Measurements from ENCODE around the gene KANSL1. TPM values are rescaled to one million over a fixed set of nuclear protein-coding genes. Genes with fewer than 3 reads are reported as not detected.

The KANSL1 gene
- total and polyA plus RNA-seq, 2 donors (not counting 1 experiment from before 2014, with no cell fraction given): 8.4 to 78.6 TPM

DNA sequence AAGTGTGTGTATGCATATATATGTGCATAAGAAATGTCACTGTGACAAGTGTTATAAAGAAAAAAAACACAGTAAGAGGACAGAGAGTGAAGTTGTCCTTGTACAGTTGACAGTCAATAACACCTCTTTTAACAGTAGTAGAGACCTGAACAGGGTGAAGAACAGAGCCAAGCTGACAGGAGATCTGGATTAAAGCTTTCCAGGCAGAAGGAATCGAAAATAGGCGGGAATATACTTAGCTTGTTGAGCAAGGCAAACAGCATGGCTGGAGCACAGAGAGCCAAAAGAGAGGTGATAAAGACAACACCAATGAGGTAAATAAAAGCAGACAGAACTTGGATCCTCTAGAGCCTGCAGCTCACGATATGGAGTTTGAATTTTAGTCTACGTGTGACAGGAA lies 64.8 kb downstream of the KANSL1 start:
- DNase-seq (ENCODE audit: low read depth in 2 of 2): no peak
- no peaks in the 10 kb centered on the region for H3K27me3 ChIP-seq (ENCODE audit: control insufficient read depth, insufficient read depth, low read length)
- H2AFZ ChIP-seq (ENCODE audit: low read length): no peak overlapping the region
- TF ChIP-seq, protein P1, sequence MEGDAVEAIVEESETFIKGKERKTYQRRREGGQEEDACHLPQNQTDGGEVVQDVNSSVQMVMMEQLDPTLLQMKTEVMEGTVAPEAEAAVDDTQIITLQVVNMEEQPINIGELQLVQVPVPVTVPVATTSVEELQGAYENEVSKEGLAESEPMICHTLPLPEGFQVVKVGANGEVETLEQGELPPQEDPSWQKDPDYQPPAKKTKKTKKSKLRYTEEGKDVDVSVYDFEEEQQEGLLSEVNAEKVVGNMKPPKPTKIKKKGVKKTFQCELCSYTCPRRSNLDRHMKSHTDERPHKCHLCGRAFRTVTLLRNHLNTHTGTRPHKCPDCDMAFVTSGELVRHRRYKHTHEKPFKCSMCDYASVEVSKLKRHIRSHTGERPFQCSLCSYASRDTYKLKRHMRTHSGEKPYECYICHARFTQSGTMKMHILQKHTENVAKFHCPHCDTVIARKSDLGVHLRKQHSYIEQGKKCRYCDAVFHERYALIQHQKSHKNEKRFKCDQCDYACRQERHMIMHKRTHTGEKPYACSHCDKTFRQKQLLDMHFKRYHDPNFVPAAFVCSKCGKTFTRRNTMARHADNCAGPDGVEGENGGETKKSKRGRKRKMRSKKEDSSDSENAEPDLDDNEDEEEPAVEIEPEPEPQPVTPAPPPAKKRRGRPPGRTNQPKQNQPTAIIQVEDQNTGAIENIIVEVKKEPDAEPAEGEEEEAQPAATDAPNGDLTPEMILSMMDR (conservative IDR thresholded peaks at IDR 0.05 in 1 of 2, IDR thresholded peaks at IDR 0.05 in 1 of 2; ENCODE audit: low read depth in 1 of 2, low read length in 2 of 2): no peak
- TF ChIP-seq EZH2 (IDR thresholded peaks at IDR 0.05; ENCODE audit: low read length, missing control alignments): no peak
- H3K9me3 ChIP-seq (ENCODE audit: control insufficient read depth, insufficient read depth, low read depth, low read length): no peaks in the 10 kb centered on the region
- H3K27ac ChIP-seq (ENCODE audit: insufficient read depth, low read length): no peak overlapping the region
- no peak overlapping the region for H3K4me2 ChIP-seq (ENCODE audit: extremely low read depth, insufficient read depth, low read length)
- no peaks in the 10 kb centered on the region for H3K36me3 ChIP-seq (ENCODE audit: control insufficient read depth, insufficient read depth, low read length)
- no peaks in the 10 kb centered on the region for H3K4me1 ChIP-seq (ENCODE audit: control insufficient read depth, extremely low read depth, insufficient read depth, low read length)
- peaks cover 94% of the 10 kb centered on the region for H3K79me2 ChIP-seq (ENCODE audit: control insufficient read depth, insufficient read depth, low read length)
- H3K4me3 ChIP-seq (replicated peaks in 1 of 4; ENCODE audit: control extremely low read depth in 1 of 4, insufficient read depth in 1 of 4, low read depth in 3 of 4, low read length in 4 of 4): no peak overlapping the region
- peaks cover 2% of the 10 kb centered on the region for H4K20me1 ChIP-seq (ENCODE audit: control insufficient read depth, extremely low read depth, insufficient read depth, low read length)
- H3K9ac ChIP-seq (ENCODE audit: insufficient read depth, low read length): no peak overlapping the region

DNA sequence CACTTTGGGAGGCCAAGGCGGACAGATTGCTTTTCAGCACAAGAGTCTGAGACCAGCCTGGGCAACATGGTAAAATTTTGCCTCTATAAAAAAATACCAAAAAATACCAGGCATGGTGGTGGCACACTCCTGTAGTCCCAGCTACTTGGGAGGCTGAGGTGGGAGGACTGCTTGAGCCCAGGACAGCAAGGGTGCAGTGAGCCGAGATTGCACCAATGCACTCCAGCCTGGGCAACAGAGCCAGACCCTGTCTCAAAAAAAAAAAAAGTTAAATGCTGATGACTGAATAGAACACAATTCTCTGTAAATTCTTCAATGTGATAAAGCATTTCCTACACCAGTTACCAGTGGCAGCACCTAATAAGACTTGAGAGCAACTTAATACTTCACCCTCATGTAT lies 65.7 kb downstream of the KANSL1 start:
- Histone ChIP-seq H3K36me3 (ENCODE audit: control insufficient read depth, insufficient read depth, low read length) (no peaks in the 10 kb centered on the region), H2AFZ (ENCODE audit: low read length) (no peak overlapping the region), H3K4me1 (ENCODE audit: control insufficient read depth, extremely low read depth, insufficient read depth, low read length) (no peaks in the 10 kb centered on the region), H3K4me3 (replicated peaks in 1 of 4; ENCODE audit: control extremely low read depth in 1 of 4, insufficient read depth in 1 of 4, low read depth in 3 of 4, low read length in 4 of 4) (no peak overlapping the region), H3K4me2 (ENCODE audit: extremely low read depth, insufficient read depth, low read length) (no peak overlapping the region), H3K27ac (ENCODE audit: insufficient read depth, low read length) (no peak overlapping the region), H3K27me3 (ENCODE audit: control insufficient read depth, insufficient read depth, low read length) (no peaks in the 10 kb centered on the region), H3K9me3 (ENCODE audit: control insufficient read depth, insufficient read depth, low read depth, low read length) (no peaks in the 10 kb centered on the region), H3K9ac (ENCODE audit: insufficient read depth, low read length) (no peak overlapping the region), H3K79me2 (ENCODE audit: control insufficient read depth, insufficient read depth, low read length) (peaks cover 94% of the 10 kb centered on the region), H4K20me1 (ENCODE audit: control insufficient read depth, extremely low read depth, insufficient read depth, low read length) (peaks cover 2% of the 10 kb centered on the region)
- TF ChIP-seq, protein P1 (conservative IDR thresholded peaks at IDR 0.05 in 1 of 2, IDR thresholded peaks at IDR 0.05 in 1 of 2; ENCODE audit: low read depth in 1 of 2, low read length in 2 of 2): no peak
- TF ChIP-seq EZH2 (IDR thresholded peaks at IDR 0.05; ENCODE audit: low read length, missing control alignments): no peak
- DNase-seq (ENCODE audit: low read depth in 2 of 2): no peak

DNA sequence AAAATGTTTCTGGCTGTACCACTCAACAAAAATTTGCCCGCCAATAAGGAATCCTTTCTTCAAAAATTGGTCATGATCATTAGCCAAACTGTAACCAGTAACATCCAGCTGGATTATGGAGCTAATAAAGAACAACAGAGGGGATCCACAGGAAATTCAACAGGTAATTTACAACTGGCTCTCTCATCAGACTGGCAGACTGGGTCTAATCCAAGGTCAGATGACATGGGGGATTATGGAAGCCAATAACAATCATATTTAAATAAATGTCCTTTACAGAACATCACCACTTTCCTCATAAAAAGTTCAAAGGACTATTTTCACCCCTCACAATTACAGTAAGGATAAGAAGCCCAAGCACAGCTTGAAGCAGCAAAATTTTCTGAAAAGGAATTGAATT lies 66.4 kb downstream of the KANSL1 start:
- Histone ChIP-seq H3K9ac (ENCODE audit: insufficient read depth, low read length) (no peak overlapping the region), H3K79me2 (ENCODE audit: control insufficient read depth, insufficient read depth, low read length) (peaks cover 95% of the 10 kb centered on the region), H3K4me1 (ENCODE audit: control insufficient read depth, extremely low read depth, insufficient read depth, low read length) (no peaks in the 10 kb centered on the region), H3K27me3 (ENCODE audit: control insufficient read depth, insufficient read depth, low read length) (no peaks in the 10 kb centered on the region), H3K4me3 (replicated peaks in 1 of 4; ENCODE audit: control extremely low read depth in 1 of 4, insufficient read depth in 1 of 4, low read depth in 3 of 4, low read length in 4 of 4) (no peak overlapping the region), H2AFZ (ENCODE audit: low read length) (no peak overlapping the region), H3K27ac (ENCODE audit: insufficient read depth, low read length) (no peak overlapping the region), H3K4me2 (ENCODE audit: extremely low read depth, insufficient read depth, low read length) (no peak overlapping the region), H3K36me3 (ENCODE audit: control insufficient read depth, insufficient read depth, low read length) (no peaks in the 10 kb centered on the region), H4K20me1 (ENCODE audit: control insufficient read depth, extremely low read depth, insufficient read depth, low read length) (peaks cover 2% of the 10 kb centered on the region), H3K9me3 (ENCODE audit: control insufficient read depth, insufficient read depth, low read depth, low read length) (no peaks in the 10 kb centered on the region)
- DNase-seq (ENCODE audit: low read depth in 2 of 2): no peak
- TF ChIP-seq, protein P1 (conservative IDR thresholded peaks at IDR 0.05 in 1 of 2, IDR thresholded peaks at IDR 0.05 in 1 of 2; ENCODE audit: low read depth in 1 of 2, low read length in 2 of 2): no peak
- no peak for TF ChIP-seq EZH2 (IDR thresholded peaks at IDR 0.05; ENCODE audit: low read length, missing control alignments)

Data from fibroblast of lung (primary cell).